IMR-90 (cell line): ENCODE results near the gene NQO2. TPM values are rescaled to one million over a fixed set of nuclear protein-coding genes. Genes with fewer than 3 reads are reported as not detected.

Source experiments
- ATAC-seq: fragments of 200-7000 bp; cut with Tn5 transposase; 2 replicates; pipeline ENCODE4 v1.9.1; 2020; ENCODE audit warnings: low read depth, mild to moderate bottlenecking, moderate library complexity
- BruUV-seq: library from RNA; stranded (reverse); fragments of 400-500 nt; replicated peaks from 2 replicates; lab custom pipeline; 2021; lab: Mats Ljungman, UMichigan
- CTCF ChIA-PET: fragments of 300-600 bp; formaldehyde crosslinking; extraction: SDS; loops from one replicate; lab custom pipeline; 2021; ENCODE audit warnings: antibody characterized with exemption; lab: Yijun Ruan, JAX
- POLR2A ChIA-PET: fragments of 300-600 bp; sonication (Branson Sonifier 250); formaldehyde crosslinking; loops from one replicate; lab custom pipeline; 2022; ENCODE audit warnings: antibody characterized with exemption; ENCODE audit not compliant: unreplicated experiment; lab: Charles Lee
- DNase-seq: peaks from one replicate; pipeline ENCODE4 v3.0.0; 2013
- H2AFZ ChIP-seq: replicated peaks from 2 replicates; pipeline ENCODE3; 2013; ENCODE audit warnings: low read length, mild to moderate bottlenecking; ENCODE audit not compliant: poor library complexity
- H2AK5ac ChIP-seq: 2 replicates; pipeline ENCODE4 v1.6.1; 2013; ENCODE audit warnings: low read depth, low read length, inconsistent platforms
- H2AK9ac ChIP-seq: replicated peaks from 2 replicates; pipeline ENCODE3; 2013; ENCODE audit warnings: mild to moderate bottlenecking, low read depth, low read length, moderate library complexity; ENCODE audit not compliant: poor library complexity
- H2BK120ac ChIP-seq: 2 replicates; pipeline ENCODE4 v1.6.1; 2013; ENCODE audit warnings: low read depth, low read length, inconsistent platforms
- H2BK15ac ChIP-seq: 3 replicates; pipeline ENCODE4 v1.6.1; 2013; ENCODE audit warnings: low read depth, low read length, inconsistent platforms
- H2BK20ac ChIP-seq: 2 replicates; pipeline ENCODE4 v1.6.1; 2013; ENCODE audit warnings: low read depth, mild to moderate bottlenecking, inconsistent platforms, low read length, moderate library complexity
- H2BK5ac ChIP-seq: 2 replicates; pipeline ENCODE4 v1.6.1; 2013; ENCODE audit warnings: mild to moderate bottlenecking, low read depth, low read length, inconsistent platforms; ENCODE audit not compliant: poor library complexity, severe bottlenecking
- H3K14ac ChIP-seq: replicated peaks from 2 replicates; pipeline ENCODE4 v1.6.1; 2013; ENCODE audit warnings: low read depth, low read length, inconsistent platforms
- H3K18ac ChIP-seq: 2 replicates; pipeline ENCODE4 v1.6.1; 2013; ENCODE audit warnings: low read depth, low read length, control low read depth
- H3K23ac ChIP-seq: 2 replicates; pipeline ENCODE4 v1.6.1; 2013; ENCODE audit warnings: low read depth, low read length, inconsistent platforms
- H3K27ac ChIP-seq: 2 replicates; pipeline ENCODE4 v1.5.1; 2013; ENCODE audit warnings: mild to moderate bottlenecking, control low read depth, low read length; ENCODE audit not compliant: insufficient read depth
- H3K27me3 ChIP-seq: 2 replicates; pipeline ENCODE4 v1.6.1; 2013; ENCODE audit warnings: low read length; ENCODE audit not compliant: control insufficient read depth, insufficient read depth
- H3K36me3 ChIP-seq: 2 replicates; pipeline ENCODE4 v1.6.1; 2013; ENCODE audit warnings: low read length, mixed read lengths; ENCODE audit not compliant: control insufficient read depth, insufficient read depth
- H3K4ac ChIP-seq: 2 replicates; pipeline ENCODE4 v1.6.1; 2013; ENCODE audit warnings: low read depth, low read length, inconsistent platforms
- H3K4me1 ChIP-seq: 2 replicates; pipeline ENCODE4 v1.6.1; 2013; ENCODE audit warnings: low read length, mixed read lengths; ENCODE audit not compliant: control insufficient read depth, insufficient read depth
- H3K4me2 ChIP-seq: 2 replicates; pipeline ENCODE4 v1.6.1; 2013; ENCODE audit warnings: low read depth, mild to moderate bottlenecking, control low read depth, low read length, moderate library complexity
- H3K4me3 ChIP-seq: 2 replicates; pipeline ENCODE4 v1.5.1; 2013; ENCODE audit warnings: low read depth, mild to moderate bottlenecking, control low read depth, low read length, moderate library complexity; ENCODE audit not compliant: insufficient read depth
- H3K56ac ChIP-seq: 2 replicates; pipeline ENCODE4 v1.6.1; 2013; ENCODE audit warnings: low read length, inconsistent platforms; ENCODE audit not compliant: insufficient read depth; ENCODE audit errors: extremely low read depth
- H3K79me1 ChIP-seq, 2 experiments: 2 replicates each; pipeline ENCODE4 v1.6.1; 2013; ENCODE audit warnings: low read length in 2 of 2, inconsistent platforms in 1 of 2, low read depth in 1 of 2
- H3K9ac ChIP-seq: 2 replicates; pipeline ENCODE4 v1.6.1; 2013; ENCODE audit warnings: low read depth, low read length, control low read depth
- H3K9me1 ChIP-seq: 2 replicates; pipeline ENCODE4 v1.6.1; 2013; ENCODE audit warnings: low read length, inconsistent platforms; ENCODE audit not compliant: insufficient read depth
- H3K9me3 ChIP-seq: 2 replicates; pipeline ENCODE4 v1.6.1; 2013; ENCODE audit warnings: low read length; ENCODE audit not compliant: control insufficient read depth, insufficient read depth
- H4K20me1 ChIP-seq: 2 replicates; pipeline ENCODE4 v1.6.1; 2013; ENCODE audit warnings: low read length, inconsistent platforms; ENCODE audit not compliant: insufficient read depth
- H4K5ac ChIP-seq: 2 replicates; pipeline ENCODE4 v1.6.1; 2013; ENCODE audit warnings: mild to moderate bottlenecking, low read depth, low read length, control low read depth
- H4K8ac ChIP-seq, 2 experiments: 2 replicates each; pipeline ENCODE4 v1.6.1; 2013; ENCODE audit warnings: low read depth in 2 of 2, low read length in 2 of 2, control low read depth in 1 of 2, inconsistent platforms in 1 of 2
- H4K91ac ChIP-seq: 2 replicates; pipeline ENCODE4 v1.6.1; 2013; ENCODE audit warnings: low read depth, low read length, inconsistent platforms; ENCODE audit not compliant: insufficient read depth
- BHLHE40 ChIP-seq: fragments of 150-350 bp; IDR thresholded peaks from 2 replicates; pipeline ENCODE4 v1.6.1; 2016; ENCODE audit warnings: mild to moderate bottlenecking, low read depth, low read length
- CEBPB ChIP-seq: IDR thresholded peaks from 2 replicates; pipeline ENCODE4 v1.6.1; 2012; ENCODE audit warnings: low read depth, low read length, improper control_type of control experiment
- CHD1 ChIP-seq: IDR thresholded peaks from 2 replicates; pipeline ENCODE4 v1.6.1; 2012; ENCODE audit warnings: low read depth, low read length, improper control_type of control experiment
- MAFK ChIP-seq: IDR thresholded peaks from 2 replicates; pipeline ENCODE4 v1.6.1; 2012; ENCODE audit warnings: low read depth, low read length, improper control_type of control experiment
- MAZ ChIP-seq: IDR thresholded peaks from 2 replicates; pipeline ENCODE4 v1.6.1; 2012; ENCODE audit warnings: low read depth, mild to moderate bottlenecking, low read length, improper control_type of control experiment, moderate library complexity, borderline replicate concordance
- MXI1 ChIP-seq: IDR thresholded peaks from 2 replicates; pipeline ENCODE4 v1.6.1; 2012; ENCODE audit warnings: low read depth, mild to moderate bottlenecking, low read length, moderate library complexity, borderline replicate concordance
- NFE2L2 ChIP-seq: fragments of 150-350 bp; IDR thresholded peaks from 2 replicates; pipeline ENCODE4 v1.6.1; 2016; ENCODE audit warnings: low read depth, mild to moderate bottlenecking, low read length
- POLR2A ChIP-seq: IDR thresholded peaks from 2 replicates; pipeline ENCODE4 v1.6.1; 2012; ENCODE audit warnings: mild to moderate bottlenecking, low read depth, low read length
- RAD21 ChIP-seq: IDR thresholded peaks from 2 replicates; pipeline ENCODE4 v1.6.1; 2012; ENCODE audit warnings: low read length, improper control_type of control experiment
- RFX5 ChIP-seq: IDR thresholded peaks from 2 replicates; pipeline ENCODE4 v1.8.0; 2012; ENCODE audit warnings: low read depth, mild to moderate bottlenecking, low read length, moderate library complexity
- SMC3 ChIP-seq: fragments of 150-350 bp; IDR thresholded peaks from 2 replicates; pipeline ENCODE4 v1.6.1; 2016; ENCODE audit warnings: low read depth, mild to moderate bottlenecking, antibody characterized with exemption, low read length, moderate library complexity
- WGBS, 2 experiments: methylation state at CpG; one replicate each; pipeline versions ENCODE4 v1.1.5 to v1.1.7; 2013; ENCODE audit warnings: missing lambda C conversion rate in 2 of 2; ENCODE audit not compliant: insufficient read length in 1 of 2; ENCODE audit errors: extremely low coverage in 2 of 2; 5-methylcytosine and 5-hydroxymethylcytosine counted together
- dilution Hi-C: fragments of 300-500 bp; cut with HindIII; formaldehyde crosslinking; loops from one replicate; pipeline ENCODE4 v1.14.3; 2018; ENCODE audit warnings: low sequenced_read_pairs; ENCODE audit not compliant: unreplicated experiment
- in situ Hi-C: fragments of 300-500 bp; cut with MboI; formaldehyde crosslinking; loops from 3 replicates; pipeline ENCODE4 v1.14.3; 2019; ENCODE audit warnings: low sequenced_read_pairs, inconsistent platforms, mixed read lengths
- intact Hi-C: fragments of 100-400 bp; cut with micrococcal nuclease; formaldehyde crosslinking; loops from 2 replicates; pipeline ENCODE4 v1.10.0; 2022
- polyA plus RNA-seq, 3 experiments: library from polyadenylated mRNA; depleted of rRNA; stranded (reverse); fragments of >200 nt; gene quantifications; 2 replicates each; pipeline ENCODE4 v1.2.3, GENCODE V29; 2012; ENCODE audit warnings: low replicate concordance in 1 of 3
- total RNA-seq: library from RNA; depleted of rRNA; stranded (reverse); fragments of >200 nt; gene quantifications from 2 replicates; pipeline ENCODE4 v1.2.3, GENCODE V29; 2012
- TF ChIP-seq, protein P1 (sequence below): fragments of 150-350 bp; IDR thresholded peaks from 2 replicates; pipeline ENCODE4 v1.6.1; 2017; ENCODE audit warnings: mild to moderate bottlenecking, antibody characterized with exemption, low read length, low read depth
- TF ChIP-seq, protein P2 (sequence below): fragments of 150-350 bp; IDR thresholded peaks from 2 replicates; pipeline ENCODE4 v1.6.1; 2016; ENCODE audit warnings: low read depth, mild to moderate bottlenecking, low read length, moderate library complexity, borderline replicate concordance
- TF ChIP-seq, protein P3 (sequence below): conservative IDR thresholded peaks from 2 replicates; pipeline ENCODE4 v1.5.1; 2012; ENCODE audit warnings: mild to moderate bottlenecking, low read depth, low read length, improper control_type of control experiment

NQO2 gene
- total and polyA plus RNA-seq, 2 of the 4 experiments (the other 2 are of a cell fraction) = 42.5 to 72.1 TPM

GRCh38 chr6:3052481-3053230 lies 53.0 kb downstream of the NQO2 start:
- Histone ChIP-seq H3K4me1 (no peaks in the 10 kb centered on the region), H3K4me3 (no peak overlapping the region), H2AFZ (no peak overlapping the region), H3K56ac (no peak overlapping the region), H3K18ac (no peak overlapping the region), H3K4ac (no peak overlapping the region), H3K4me2 (no peak overlapping the region), H4K20me1 (no peaks in the 10 kb centered on the region), H2AK5ac (no peak overlapping the region), H3K9me1 (peaks cover 3% of the 10 kb centered on the region; the same call in 1 of the 2 replicates), H3K9me3 (no peaks in the 10 kb centered on the region), H4K5ac (no peak overlapping the region), H4K8ac (no peak overlapping the region), H2AK9ac (no peak overlapping the region), H3K79me1 (no peaks in the 10 kb centered on the region), H2BK20ac (no peak overlapping the region), H4K91ac (no peak overlapping the region), H3K23ac (no peak overlapping the region), H2BK5ac (no peak overlapping the region), H3K9ac (no peak overlapping the region), H2BK15ac (no peak overlapping the region), H3K14ac (no peak overlapping the region), H3K36me3 (no peaks in the 10 kb centered on the region), H2BK120ac (no peak overlapping the region), H3K27me3 (peaks cover 14% of the 10 kb centered on the region; the same call in 1 of the 2 replicates), H3K27ac (no peak overlapping the region)
- 96% methylated on average over 4 of the region's 17 CpGs; no CpG with 5 or more reads in 1 of the 2 experiments for WGBS, 2 experiments
- no peak for TF ChIP-seq POLR2A
- no peak for TF ChIP-seq RAD21
- no peak for TF ChIP-seq CEBPB
- no peak for TF ChIP-seq MAFK
- no peak for TF ChIP-seq RFX5
- TF ChIP-seq, protein P1, sequence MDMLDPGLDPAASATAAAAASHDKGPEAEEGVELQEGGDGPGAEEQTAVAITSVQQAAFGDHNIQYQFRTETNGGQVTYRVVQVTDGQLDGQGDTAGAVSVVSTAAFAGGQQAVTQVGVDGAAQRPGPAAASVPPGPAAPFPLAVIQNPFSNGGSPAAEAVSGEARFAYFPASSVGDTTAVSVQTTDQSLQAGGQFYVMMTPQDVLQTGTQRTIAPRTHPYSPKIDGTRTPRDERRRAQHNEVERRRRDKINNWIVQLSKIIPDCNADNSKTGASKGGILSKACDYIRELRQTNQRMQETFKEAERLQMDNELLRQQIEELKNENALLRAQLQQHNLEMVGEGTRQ = no peak
- no peak for TF ChIP-seq BHLHE40
- TF ChIP-seq SMC3 = no peak
- no peak for TF ChIP-seq CHD1
- no peak for TF ChIP-seq MXI1
- TF ChIP-seq, protein P2, sequence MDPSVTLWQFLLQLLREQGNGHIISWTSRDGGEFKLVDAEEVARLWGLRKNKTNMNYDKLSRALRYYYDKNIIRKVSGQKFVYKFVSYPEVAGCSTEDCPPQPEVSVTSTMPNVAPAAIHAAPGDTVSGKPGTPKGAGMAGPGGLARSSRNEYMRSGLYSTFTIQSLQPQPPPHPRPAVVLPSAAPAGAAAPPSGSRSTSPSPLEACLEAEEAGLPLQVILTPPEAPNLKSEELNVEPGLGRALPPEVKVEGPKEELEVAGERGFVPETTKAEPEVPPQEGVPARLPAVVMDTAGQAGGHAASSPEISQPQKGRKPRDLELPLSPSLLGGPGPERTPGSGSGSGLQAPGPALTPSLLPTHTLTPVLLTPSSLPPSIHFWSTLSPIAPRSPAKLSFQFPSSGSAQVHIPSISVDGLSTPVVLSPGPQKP = no peak
- TF ChIP-seq NFE2L2 = no peak
- TF ChIP-seq, protein P3, sequence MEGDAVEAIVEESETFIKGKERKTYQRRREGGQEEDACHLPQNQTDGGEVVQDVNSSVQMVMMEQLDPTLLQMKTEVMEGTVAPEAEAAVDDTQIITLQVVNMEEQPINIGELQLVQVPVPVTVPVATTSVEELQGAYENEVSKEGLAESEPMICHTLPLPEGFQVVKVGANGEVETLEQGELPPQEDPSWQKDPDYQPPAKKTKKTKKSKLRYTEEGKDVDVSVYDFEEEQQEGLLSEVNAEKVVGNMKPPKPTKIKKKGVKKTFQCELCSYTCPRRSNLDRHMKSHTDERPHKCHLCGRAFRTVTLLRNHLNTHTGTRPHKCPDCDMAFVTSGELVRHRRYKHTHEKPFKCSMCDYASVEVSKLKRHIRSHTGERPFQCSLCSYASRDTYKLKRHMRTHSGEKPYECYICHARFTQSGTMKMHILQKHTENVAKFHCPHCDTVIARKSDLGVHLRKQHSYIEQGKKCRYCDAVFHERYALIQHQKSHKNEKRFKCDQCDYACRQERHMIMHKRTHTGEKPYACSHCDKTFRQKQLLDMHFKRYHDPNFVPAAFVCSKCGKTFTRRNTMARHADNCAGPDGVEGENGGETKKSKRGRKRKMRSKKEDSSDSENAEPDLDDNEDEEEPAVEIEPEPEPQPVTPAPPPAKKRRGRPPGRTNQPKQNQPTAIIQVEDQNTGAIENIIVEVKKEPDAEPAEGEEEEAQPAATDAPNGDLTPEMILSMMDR = no peak
- TF ChIP-seq MAZ = no peak
- dilution Hi-C loops (no loop called here), in situ Hi-C loops (loop anchor here (10.0 kb wide), 2 partner anchors 58 to 208 kb away; partner anchors contain the start of genes NQO2 and SERPINB1), intact Hi-C loops (loop anchor here (1.0 kb wide), 1 partner anchor 53 kb away; the partner anchor contains the start of gene NQO2)
- DNase-seq (no peak), ATAC-seq (no peak)
- ChIA-PET CTCF (interaction anchor here (1.0 to 1.4 kb wide), 2 partner anchors 51 to 101 kb away, joined by 3 to 5 read pairs; no protein-coding TSS in a partner anchor), POLR2A (interaction anchor here (0.6 kb wide), 1 partner anchor 15 kb away, joined by 3 read pairs; no protein-coding TSS in a partner anchor)
- BruUV-seq = no TSS peak
